Measurements from ENCODE around the gene EFCAB6. TPM values are rescaled to one million over a fixed set of nuclear protein-coding genes. Genes with fewer than 3 reads are reported as not detected.

Gene EFCAB6
- total and polyA plus RNA-seq, 10 of the 15 experiments (the other 5 are each of a cell fraction or from before 2014, with no cell fraction given) = 0.05 to 0.42 (median 0.19) TPM

DNA sequence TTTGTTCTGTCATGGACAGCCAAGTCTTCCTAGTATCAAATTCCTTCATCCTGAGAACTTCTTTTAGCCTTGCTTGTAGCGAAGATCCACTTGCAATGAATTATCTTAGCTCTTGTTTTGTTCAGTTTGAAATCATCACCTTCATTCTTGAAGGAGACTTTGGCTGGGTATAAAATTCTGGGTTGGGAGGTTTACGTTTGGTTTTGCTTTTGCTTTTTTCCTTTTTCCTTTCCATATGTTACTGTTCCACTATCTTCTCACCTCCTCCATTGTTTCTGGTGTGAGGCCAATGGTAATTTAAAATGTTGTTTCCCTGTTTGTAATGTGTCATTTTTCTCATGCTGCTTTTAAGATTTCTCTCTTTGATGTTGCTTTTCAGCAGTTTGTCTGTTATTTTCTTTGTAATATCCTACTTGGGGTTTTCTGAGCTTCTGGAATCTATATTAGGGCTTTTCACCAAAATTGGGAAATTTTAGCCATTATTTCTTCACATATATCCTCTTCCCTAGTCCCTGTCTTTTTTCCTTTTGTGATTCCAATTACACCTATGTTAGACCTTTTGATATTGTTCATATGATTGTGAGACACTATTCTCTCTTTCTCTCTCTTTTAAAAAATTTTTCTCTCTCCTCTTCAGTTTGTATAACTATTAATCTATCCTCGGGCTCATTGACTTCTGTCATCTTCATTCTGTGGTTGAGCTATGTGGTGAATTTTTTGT, 172.7 kb downstream of the EFCAB6 start:
- no TSS peak for BruUV-seq (replicated peaks)
- SMC1A ChIA-PET (ENCODE audit: uncharacterized antibody, unreplicated experiment) = no interaction called here
- RAD21 ChIA-PET (ENCODE audit: unreplicated experiment) = no interaction called here
- H2AFZ ChIP-seq (ENCODE audit: control insufficient read depth, low read depth, low read length) = no peak overlapping the region
- intact Hi-C loops (cut with micrococcal nuclease; ENCODE audit: unreplicated experiment) = no loop called here
- no peaks in the 10 kb centered on the region for H3K4me1 ChIP-seq (ENCODE audit: control insufficient read depth, insufficient read depth, low read length)
- DNase-seq (ENCODE audit: low read depth, low spot score) (no peak), FAIRE-seq (no peak), ATAC-seq (no peak)
- H3K79me2 ChIP-seq (ENCODE audit: control insufficient read depth, insufficient read depth, low read length) = no peaks in the 10 kb centered on the region
- H3K9me3 ChIP-seq (replicated peaks; ENCODE audit: control insufficient read depth, insufficient read depth, low read length) = no peaks in the 10 kb centered on the region; the same call in 2 of the 3 replicates
- TF ChIP-seq MXI1 (IDR thresholded peaks at IDR 0.05; ENCODE audit: low read depth, low read length) (no peak), ETV6 (conservative IDR thresholded peaks at IDR 0.05 in 1 of 2, IDR thresholded peaks at IDR 0.05 in 1 of 2; ENCODE audit: borderline replicate concordance in 1 of 2, low read depth in 1 of 2) (no peak), CBX5 (IDR thresholded peaks at IDR 0.05; ENCODE audit: low read depth) (no peak), CREM (IDR thresholded peaks at IDR 0.05; ENCODE audit: low read depth) (no peak), RAD21 (IDR thresholded peaks at IDR 0.05; ENCODE audit: insufficient read depth, low read depth, low read length) (no peak), NFYA (IDR thresholded peaks at IDR 0.05; ENCODE audit: borderline replicate concordance, low read depth, low read length) (no peak), POLR2A (IDR thresholded peaks at IDR 0.05; ENCODE audit: low read depth, low read length) (no peak), RCOR1 (conservative IDR thresholded peaks at IDR 0.05; ENCODE audit: low read depth, low read length) (no peak), TAF1 (IDR thresholded peaks at IDR 0.05; ENCODE audit: borderline replicate concordance, low read depth, low read length) (no peak), DPF2 (IDR thresholded peaks at IDR 0.05) (no peak), SREBF1 (IDR thresholded peaks at IDR 0.05; ENCODE audit: low read length) (no peak), HCFC1 (IDR thresholded peaks at IDR 0.05; ENCODE audit: low read length) (no peak), NR2C2 (IDR thresholded peaks at IDR 0.05; ENCODE audit: borderline replicate concordance, control insufficient read depth, insufficient read length, low read depth) (no peak), YY1 (IDR thresholded peaks at IDR 0.05; ENCODE audit: low read depth, low read length) (no peak)
- TF ChIP-seq, protein P1, sequence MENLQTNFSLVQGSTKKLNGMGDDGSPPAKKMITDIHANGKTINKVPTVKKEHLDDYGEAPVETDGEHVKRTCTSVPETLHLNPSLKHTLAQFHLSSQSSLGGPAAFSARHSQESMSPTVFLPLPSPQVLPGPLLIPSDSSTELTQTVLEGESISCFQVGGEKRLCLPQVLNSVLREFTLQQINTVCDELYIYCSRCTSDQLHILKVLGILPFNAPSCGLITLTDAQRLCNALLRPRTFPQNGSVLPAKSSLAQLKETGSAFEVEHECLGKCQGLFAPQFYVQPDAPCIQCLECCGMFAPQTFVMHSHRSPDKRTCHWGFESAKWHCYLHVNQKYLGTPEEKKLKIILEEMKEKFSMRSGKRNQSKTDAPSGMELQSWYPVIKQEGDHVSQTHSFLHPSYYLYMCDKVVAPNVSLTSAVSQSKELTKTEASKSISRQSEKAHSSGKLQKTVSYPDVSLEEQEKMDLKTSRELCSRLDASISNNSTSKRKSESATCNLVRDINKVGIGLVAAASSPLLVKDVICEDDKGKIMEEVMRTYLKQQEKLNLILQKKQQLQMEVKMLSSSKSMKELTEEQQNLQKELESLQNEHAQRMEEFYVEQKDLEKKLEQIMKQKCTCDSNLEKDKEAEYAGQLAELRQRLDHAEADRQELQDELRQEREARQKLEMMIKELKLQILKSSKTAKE (IDR thresholded peaks at IDR 0.05; ENCODE audit: low read depth, poor library complexity, severe bottlenecking) = no peak
- CTCF ChIA-PET = interaction anchor here (0.7 kb wide), 1 partner anchor 13 kb away, joined by 3 read pairs; no protein-coding TSS in a partner anchor
- 5% methylated on average over 3 of the region's 3 CpGs for WGBS (ENCODE audit: insufficient coverage, insufficient replicate concordance, low lambda C conversion rate, missing lambda C conversion rate)
- H3K36me3 ChIP-seq (ENCODE audit: control insufficient read depth in 2 of 2, insufficient read depth in 2 of 2, low read length in 1 of 2) = no peaks in the 10 kb centered on the region
- no peaks in the 10 kb centered on the region; a peak in 1 of 4 replicates for H3K27me3 ChIP-seq (replicated peaks in 1 of 2; ENCODE audit: control insufficient read depth in 2 of 2, insufficient read depth in 2 of 2, low read length in 1 of 2)
- H3K27ac ChIP-seq (ENCODE audit: control insufficient read depth, insufficient read depth) = no peak overlapping the region
- no peak overlapping the region for H3K4me3 ChIP-seq
- POLR2A ChIA-PET = no interaction called here
- in situ Hi-C loops (cut with MboI) = no loop called here
- H3K4me2 ChIP-seq (ENCODE audit: control insufficient read depth, insufficient read depth) = no peak overlapping the region
- H3K9ac ChIP-seq (ENCODE audit: control insufficient read depth, insufficient read depth, low read length) = no peak overlapping the region
- H4K20me1 ChIP-seq (ENCODE audit: control insufficient read depth, insufficient read depth) = no peaks in the 10 kb centered on the region

Data from GM12878 (cell line).